T-helper 2 cell treated with Interferon-gamma antibody and Interleukin-4, amounts not matched to agents 5 μg/mL and 100 μg/mL, for 36 hours (primary cell): ENCODE measurements around the gene DCANP1.
A peak's percentile ranks its signal among the peaks of the same experiment; 100 is the strongest.

Source experiments
- DNase-seq: peaks from one replicate; pipeline ENCODE4 v3.0.0; 2021; ENCODE audit warnings: low spot score
- H3K27ac Mint-ChIP-seq: one replicate; pipeline ENCODE4 v1.8.0; 2021; ENCODE audit warnings: mild to moderate bottlenecking, mixed read lengths
- H3K27me3 Mint-ChIP-seq: one replicate; pipeline ENCODE4 v1.8.0; 2021; ENCODE audit warnings: low read depth, mixed read lengths
- H3K36me3 Mint-ChIP-seq: one replicate; pipeline ENCODE4 v1.8.0; 2021; ENCODE audit warnings: low read depth, mixed read lengths
- H3K4me1 Mint-ChIP-seq: one replicate; pipeline ENCODE4 v1.8.0; 2021; ENCODE audit warnings: low read depth, mixed read lengths
- H3K4me3 Mint-ChIP-seq: one replicate; pipeline ENCODE4 v1.8.0; 2022; ENCODE audit warnings: mild to moderate bottlenecking, moderate library complexity, mixed read lengths
- H3K9me3 Mint-ChIP-seq: one replicate; pipeline ENCODE4 v1.8.0; 2021; ENCODE audit warnings: mixed read lengths

DCANP1 gene

DNA sequence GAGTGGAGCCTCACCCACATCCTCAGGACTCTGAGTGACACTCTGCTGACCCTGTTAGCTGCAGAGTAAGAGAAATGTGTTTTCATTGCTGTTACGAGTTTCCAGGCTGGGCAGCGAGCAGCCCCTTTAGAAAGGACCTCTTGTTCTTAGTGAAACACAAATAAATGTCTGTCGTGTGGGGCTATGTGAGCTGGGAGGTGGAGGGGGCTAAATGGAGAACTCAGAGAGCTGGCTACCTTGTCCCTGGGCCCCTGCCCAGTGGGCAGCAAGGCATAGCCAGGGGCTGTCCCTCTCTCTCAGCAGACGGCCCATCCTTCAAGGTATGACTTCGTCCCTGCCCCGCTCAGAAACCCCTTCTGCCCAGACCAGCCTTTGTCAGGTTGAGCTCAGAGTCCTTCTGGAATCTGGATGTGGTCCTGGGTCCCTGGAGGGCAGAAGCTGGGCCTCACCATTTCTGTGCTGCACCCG lies 10.2 kb downstream of the DCANP1 start:
- H3K27ac Mint-ChIP-seq, result no peak overlapping the region
- peaks cover 15% of the 10 kb centered on the region for H3K27me3 Mint-ChIP-seq
- no peak overlapping the region for H3K4me3 Mint-ChIP-seq
- no peaks in the 10 kb centered on the region for H3K36me3 Mint-ChIP-seq
- DNase-seq, result no peak
- no peaks in the 10 kb centered on the region for H3K9me3 Mint-ChIP-seq
- H3K4me1 Mint-ChIP-seq, result no peaks in the 10 kb centered on the region

DNA sequence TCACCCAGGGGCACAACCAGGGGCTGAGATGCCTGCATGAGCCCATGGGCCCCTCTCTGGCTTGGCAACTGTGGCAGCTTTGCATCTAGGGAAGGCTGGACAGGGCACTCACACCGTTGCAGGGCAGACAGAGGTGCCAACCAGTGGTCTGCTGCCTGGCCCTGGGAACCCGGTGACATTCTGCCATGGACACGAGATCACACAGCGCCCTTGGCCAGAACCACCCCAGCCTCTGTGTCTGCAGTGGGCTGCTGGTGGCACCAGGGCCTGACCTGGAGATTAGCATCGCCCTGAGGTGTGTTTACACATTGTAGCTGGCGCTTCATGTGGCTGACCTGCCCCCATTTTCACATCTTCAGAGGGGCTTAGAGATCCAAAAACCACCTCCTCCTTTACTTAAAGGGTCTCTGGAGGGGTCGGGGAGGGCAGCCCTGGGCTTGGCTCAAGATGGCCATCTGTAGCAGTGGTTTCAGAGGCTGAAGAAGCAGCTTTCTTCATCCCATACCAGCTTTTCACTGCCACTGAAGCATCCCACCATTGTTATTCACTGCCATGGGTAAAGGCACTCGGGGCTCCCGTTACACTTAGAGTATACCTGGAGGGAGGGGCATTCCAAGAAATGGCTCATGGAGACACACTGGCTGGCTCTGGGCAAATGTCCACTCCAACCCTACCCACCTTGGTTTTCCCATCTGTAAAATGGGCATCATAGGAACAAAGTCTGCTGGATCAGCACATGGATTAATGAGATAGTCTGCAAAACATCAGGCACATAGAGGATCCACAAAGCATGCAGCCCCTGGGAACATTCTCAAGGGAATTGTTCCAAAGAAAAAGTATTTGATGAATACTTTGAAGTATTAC lies 11.4 kb downstream of the DCANP1 start:
- DNase-seq, result no peak
- Mint-ChIP-seq H3K27me3 (peaks cover 15% of the 10 kb centered on the region), H3K9me3 (no peaks in the 10 kb centered on the region), H3K36me3 (no peaks in the 10 kb centered on the region), H3K27ac (no peak overlapping the region), H3K4me3 (no peak overlapping the region), H3K4me1 (no peaks in the 10 kb centered on the region)

DNA sequence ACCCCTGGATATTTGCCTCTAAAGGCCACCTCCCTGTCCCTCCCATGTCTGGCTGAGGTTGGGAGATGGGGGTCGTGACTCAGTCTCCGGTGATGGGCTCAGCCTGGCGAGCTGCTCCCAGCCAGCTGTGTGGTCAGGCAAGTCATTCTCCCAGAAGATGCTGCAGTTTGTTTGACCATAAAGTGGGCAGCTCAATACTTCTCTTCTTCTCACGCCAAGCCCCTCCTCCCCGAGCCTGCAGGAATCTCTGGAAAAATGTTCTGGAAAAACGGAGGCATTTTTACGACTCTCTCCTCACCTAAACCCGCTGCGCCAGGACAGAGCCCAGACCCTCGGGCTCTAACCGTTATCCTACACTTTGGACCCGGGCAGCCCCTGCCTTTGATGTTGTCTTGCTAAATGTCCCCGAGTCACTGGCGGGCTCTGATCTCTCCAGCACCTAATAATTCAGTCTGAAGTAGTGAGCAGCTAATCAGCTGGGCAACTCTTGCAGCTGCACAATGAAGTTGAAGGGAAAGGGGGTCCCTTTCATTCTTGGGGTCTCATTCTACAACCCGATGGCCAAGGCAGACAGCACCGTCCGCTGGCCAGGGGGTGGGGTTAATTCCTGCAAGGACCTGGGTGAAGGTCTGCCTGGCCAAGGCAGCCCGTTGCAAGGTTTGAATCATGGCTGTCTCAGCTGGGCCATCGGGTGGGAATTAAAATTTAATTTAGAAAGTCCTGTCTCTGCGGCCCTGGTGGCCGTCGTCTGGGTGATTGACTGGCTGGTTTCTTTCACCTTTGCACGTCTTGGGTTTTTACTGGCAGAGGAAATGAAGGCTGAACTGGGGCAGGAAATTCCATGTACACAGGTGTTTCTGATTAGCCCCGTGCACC lies 12.3 kb downstream of the DCANP1 start:
- peaks cover 15% of the 10 kb centered on the region for H3K27me3 Mint-ChIP-seq
- no peaks in the 10 kb centered on the region for H3K36me3 Mint-ChIP-seq
- no peak overlapping the region for H3K4me3 Mint-ChIP-seq
- DNase-seq, result no peak
- H3K27ac Mint-ChIP-seq, result no peak overlapping the region
- no peaks in the 10 kb centered on the region for H3K4me1 Mint-ChIP-seq
- no peaks in the 10 kb centered on the region for H3K9me3 Mint-ChIP-seq

- Mint-ChIP-seq H3K27ac (no peak overlapping the region), H3K4me1 (no peaks in the 10 kb centered on the region), H3K4me3 (no peak overlapping the region), H3K27me3 (peaks cover 17% of the 10 kb centered on the region), H3K9me3 (no peaks in the 10 kb centered on the region), H3K36me3 (no peaks in the 10 kb centered on the region)
- DNase-seq, result no peak
Measured at GRCh38 chr5:135433681-135434426, 13.3 kb downstream of the DCANP1 start.

GRCh38 chr5:135432113-135432512 lies 15.0 kb downstream of the DCANP1 start:
- Mint-ChIP-seq H3K27me3 (peaks cover 23% of the 10 kb centered on the region), H3K27ac (no peak overlapping the region), H3K4me3 (no peak overlapping the region), H3K36me3 (no peaks in the 10 kb centered on the region), H3K9me3 (no peaks in the 10 kb centered on the region), H3K4me1 (no peaks in the 10 kb centered on the region)
- no peak for DNase-seq

- no peak overlapping the region for H3K27ac Mint-ChIP-seq
- H3K27me3 Mint-ChIP-seq, result peaks cover 14% of the 10 kb centered on the region
- no peak overlapping the region for H3K4me3 Mint-ChIP-seq
- H3K9me3 Mint-ChIP-seq, result no peaks in the 10 kb centered on the region
- H3K4me1 Mint-ChIP-seq, result peaks cover 16% of the 10 kb centered on the region
- no peaks in the 10 kb centered on the region for H3K36me3 Mint-ChIP-seq
- no peak for DNase-seq
Measured at GRCh38 chr5:135430135-135430437, 17.1 kb downstream of the DCANP1 start.

- Mint-ChIP-seq H3K36me3 (no peaks in the 10 kb centered on the region), H3K4me3 (no peak overlapping the region), H3K27me3 (peaks cover 11% of the 10 kb centered on the region), H3K9me3 (no peaks in the 10 kb centered on the region), H3K4me1 (peaks cover 20% of the 10 kb centered on the region), H3K27ac (no peak overlapping the region)
- no peak for DNase-seq
Measured at GRCh38 chr5:135429301-135430134, 17.6 kb downstream of the DCANP1 start.

DNA sequence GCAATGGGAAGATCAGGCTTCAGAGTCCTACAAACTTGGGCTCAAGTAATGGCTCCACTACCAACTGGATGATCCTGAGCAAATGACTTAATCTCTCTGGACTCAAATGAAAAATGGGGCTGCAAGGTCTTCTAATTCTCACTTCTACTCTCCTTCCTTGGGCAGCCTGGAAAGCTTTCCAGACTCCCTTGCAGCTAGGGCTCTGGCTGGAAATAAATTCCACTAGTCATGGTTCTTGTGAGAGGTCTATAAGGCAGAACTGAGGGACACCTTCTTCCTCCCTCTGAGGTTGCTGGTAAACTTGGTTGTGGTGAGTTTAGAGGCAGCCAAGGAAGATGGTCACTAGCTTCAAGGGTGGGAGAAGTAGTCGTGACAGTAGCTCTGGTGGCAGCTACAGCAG lies 18.6 kb downstream of the DCANP1 start:
- Mint-ChIP-seq H3K27me3 (peaks cover 14% of the 10 kb centered on the region), H3K27ac (no peak overlapping the region), H3K4me1 (peaks cover 20% of the 10 kb centered on the region), H3K9me3 (no peaks in the 10 kb centered on the region), H3K4me3 (no peak overlapping the region), H3K36me3 (no peaks in the 10 kb centered on the region)
- DNase-seq, result no peak

DNA sequence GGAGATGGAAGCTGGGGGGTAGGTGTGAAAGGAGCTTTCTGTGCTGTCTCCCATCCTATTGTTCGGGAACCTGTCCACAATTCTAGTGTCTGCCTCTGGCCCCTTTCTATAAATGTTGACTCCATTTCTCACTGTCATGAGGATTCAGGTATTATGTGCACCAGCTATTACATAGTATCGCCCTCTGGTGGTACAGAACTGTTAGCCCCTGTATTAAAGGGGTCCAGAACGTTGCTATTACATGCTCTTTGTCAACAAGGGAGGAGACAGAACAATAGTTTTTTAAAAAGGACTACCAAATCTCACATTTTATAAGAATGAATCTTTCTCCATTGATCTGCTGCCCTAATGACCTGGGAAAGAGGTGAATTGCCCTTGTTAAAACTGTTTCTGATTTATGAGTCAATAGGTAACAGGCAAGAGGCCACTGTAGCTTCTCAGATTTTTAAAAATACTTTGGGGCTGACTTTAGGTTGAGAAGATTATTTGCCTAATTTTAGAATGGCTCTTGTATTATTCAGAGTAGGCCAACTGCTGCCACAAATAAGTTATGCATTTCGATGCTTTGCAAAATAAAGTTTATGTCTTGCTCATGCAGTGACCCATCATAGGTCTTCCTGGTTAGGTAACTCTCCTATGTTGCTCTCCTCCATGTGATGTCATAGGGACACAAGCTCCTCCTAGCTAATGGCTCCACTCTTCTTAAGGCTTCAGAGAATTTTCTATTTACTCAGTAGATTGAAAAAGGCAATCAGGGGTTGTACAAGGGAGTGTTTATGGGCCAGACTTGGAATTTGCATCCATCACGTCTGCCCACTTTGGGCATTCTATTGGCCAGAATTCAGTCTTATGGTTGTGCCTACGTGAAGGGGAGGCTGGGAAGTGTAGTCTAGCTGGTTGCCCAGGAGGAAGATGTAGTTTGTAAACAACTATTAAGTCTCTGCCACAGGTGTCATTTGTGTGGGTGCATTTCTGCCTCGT lies 20.8 kb downstream of the DCANP1 start:
- H3K4me3 Mint-ChIP-seq, result peak overlapping the region; percentile 51
- H3K27me3 Mint-ChIP-seq, result peaks cover 19% of the 10 kb centered on the region
- H3K4me1 Mint-ChIP-seq, result peaks cover 20% of the 10 kb centered on the region
- H3K9me3 Mint-ChIP-seq, result no peaks in the 10 kb centered on the region
- H3K36me3 Mint-ChIP-seq, result no peaks in the 10 kb centered on the region
- H3K27ac Mint-ChIP-seq, result peak overlapping the region; percentile 82
- peak; percentile 14 for DNase-seq

- no peak for DNase-seq
- Mint-ChIP-seq H3K27ac (peak overlapping the region; percentile 82), H3K27me3 (peaks cover 27% of the 10 kb centered on the region), H3K4me3 (peak overlapping the region; percentile 51), H3K9me3 (no peaks in the 10 kb centered on the region), H3K4me1 (peaks cover 20% of the 10 kb centered on the region), H3K36me3 (no peaks in the 10 kb centered on the region)
Measured at GRCh38 chr5:135425641-135426040, 21.5 kb downstream of the DCANP1 start.

- Mint-ChIP-seq H3K36me3 (no peaks in the 10 kb centered on the region), H3K4me1 (peaks cover 20% of the 10 kb centered on the region), H3K27me3 (peaks cover 42% of the 10 kb centered on the region), H3K27ac (no peak overlapping the region), H3K4me3 (no peak overlapping the region), H3K9me3 (no peaks in the 10 kb centered on the region)
- no peak for DNase-seq
Measured at GRCh38 chr5:135423846-135424168, 23.3 kb downstream of the DCANP1 start.

- no peak overlapping the region for H3K4me3 Mint-ChIP-seq
- no peaks in the 10 kb centered on the region for H3K9me3 Mint-ChIP-seq
- peaks cover 20% of the 10 kb centered on the region for H3K4me1 Mint-ChIP-seq
- no peaks in the 10 kb centered on the region for H3K36me3 Mint-ChIP-seq
- H3K27ac Mint-ChIP-seq, result no peak overlapping the region
- no peak for DNase-seq
- peaks cover 42% of the 10 kb centered on the region for H3K27me3 Mint-ChIP-seq
Measured at GRCh38 chr5:135423146-135423845, 23.9 kb downstream of the DCANP1 start.
